ENCODE data around the gene HYKK.
"Not testable (repeated sequence)": the region's sequence is repeated elsewhere in the genome, so short reads cannot be mapped to it uniquely, and the experiment has no call there.

The HYKK gene, protein sequence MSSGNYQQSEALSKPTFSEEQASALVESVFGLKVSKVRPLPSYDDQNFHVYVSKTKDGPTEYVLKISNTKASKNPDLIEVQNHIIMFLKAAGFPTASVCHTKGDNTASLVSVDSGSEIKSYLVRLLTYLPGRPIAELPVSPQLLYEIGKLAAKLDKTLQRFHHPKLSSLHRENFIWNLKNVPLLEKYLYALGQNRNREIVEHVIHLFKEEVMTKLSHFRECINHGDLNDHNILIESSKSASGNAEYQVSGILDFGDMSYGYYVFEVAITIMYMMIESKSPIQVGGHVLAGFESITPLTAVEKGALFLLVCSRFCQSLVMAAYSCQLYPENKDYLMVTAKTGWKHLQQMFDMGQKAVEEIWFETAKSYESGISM
- 2.8 reads per million, percentile 9 among the genes with 10 or more reads in this experiment for total RNA-seq

DNA sequence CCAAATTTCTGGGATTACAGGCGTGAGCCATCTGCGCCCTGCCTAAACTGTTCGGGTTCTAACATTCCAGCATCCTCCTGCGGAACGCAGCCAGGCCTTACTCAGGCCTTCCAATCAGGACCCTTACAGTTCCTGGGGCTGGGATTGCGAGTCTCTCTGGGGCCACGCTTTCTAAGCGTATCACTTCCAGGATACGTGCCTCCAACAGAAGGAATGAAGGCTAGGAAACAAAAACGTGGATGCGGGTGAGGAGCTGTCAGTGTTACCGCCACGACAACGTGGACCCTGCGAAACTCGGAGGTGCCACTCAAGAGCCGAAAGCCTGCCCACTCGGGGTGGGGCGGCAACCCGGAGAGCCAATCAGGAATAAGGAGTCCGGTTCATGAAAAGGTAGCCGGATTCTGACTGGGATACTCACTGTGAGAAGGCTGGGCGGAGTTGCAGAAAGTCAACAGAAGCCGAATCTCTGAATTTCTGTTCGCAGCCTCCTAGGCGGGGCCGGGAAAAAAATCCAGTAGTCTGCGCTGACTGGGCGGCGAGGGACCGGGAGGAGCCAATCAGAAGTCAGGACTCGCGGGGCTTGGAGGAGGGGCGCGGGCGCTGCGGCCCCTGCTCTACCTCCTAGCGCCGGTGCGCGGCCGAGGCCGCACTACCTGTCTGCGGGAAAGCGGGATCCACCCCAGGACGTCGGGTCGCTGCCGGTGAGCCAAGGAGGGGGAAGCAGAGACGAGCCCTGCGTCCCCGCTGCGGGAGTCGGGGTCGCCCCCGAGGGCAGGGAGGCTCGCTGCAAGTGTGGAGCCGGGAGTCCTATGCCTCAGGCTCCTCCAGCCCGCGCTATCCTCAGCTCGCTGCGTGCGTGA, at the start of gene HYKK:
Gene HYKK, plus strand, starts transcription at position 607 of the 860 bp plus-strand sequence. CDS start 5,512 bp downstream, outside the sequence.
- DNase-seq = peak; percentile 67

DNA sequence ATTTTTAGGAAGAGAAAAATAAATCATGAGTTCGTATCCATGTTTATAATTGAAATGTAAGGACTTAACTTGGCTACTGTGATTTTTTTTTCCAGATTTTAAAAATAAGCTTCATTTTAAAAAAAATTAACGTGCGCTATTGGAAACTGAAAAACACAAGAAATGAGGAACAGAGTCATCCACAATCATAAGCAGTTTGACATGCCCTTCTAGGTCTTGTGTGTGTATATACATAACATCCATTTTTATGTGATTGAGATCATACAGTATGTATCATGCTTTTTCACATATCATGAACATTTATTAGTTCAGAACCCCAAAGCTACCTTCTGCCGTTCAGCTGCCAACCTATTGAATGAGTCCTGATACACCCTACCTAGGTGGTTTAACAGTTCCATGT, 46.6 kb upstream of the HYKK start:
- no peak for DNase-seq

DNA sequence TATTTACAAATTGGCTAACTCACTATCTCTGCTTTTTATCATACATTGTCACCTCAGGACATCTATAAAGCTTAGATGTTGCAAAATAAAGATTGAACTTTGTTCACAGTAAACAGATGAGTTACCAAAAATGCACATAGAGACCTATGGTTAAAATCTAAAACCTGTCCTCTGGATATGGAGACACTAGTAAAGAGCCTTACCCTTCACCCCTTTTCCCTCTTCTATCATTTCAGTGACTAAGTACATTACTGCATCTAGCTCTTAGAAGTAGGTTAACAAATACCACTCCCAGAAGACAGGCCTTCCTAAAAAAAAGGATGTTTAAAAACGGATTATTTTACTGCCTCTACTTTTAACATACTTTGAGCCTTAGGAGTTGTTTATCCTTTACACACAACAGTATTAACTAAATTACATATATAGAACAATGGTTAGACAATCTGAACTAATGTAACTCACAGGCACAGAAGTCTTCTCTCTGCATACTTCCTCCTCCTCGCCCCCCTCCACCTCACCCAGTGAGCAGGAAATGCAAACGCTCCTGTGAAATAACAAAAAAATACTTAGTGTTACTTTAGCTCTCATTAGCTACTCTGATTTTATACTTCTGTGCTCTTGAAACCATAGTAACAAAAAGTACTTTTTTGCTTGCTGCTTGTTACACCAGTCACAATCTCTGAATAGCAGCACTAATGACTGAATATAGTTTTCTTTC, 46.0 kb upstream of the HYKK start:
- DNase-seq = peak; percentile 11

DNA sequence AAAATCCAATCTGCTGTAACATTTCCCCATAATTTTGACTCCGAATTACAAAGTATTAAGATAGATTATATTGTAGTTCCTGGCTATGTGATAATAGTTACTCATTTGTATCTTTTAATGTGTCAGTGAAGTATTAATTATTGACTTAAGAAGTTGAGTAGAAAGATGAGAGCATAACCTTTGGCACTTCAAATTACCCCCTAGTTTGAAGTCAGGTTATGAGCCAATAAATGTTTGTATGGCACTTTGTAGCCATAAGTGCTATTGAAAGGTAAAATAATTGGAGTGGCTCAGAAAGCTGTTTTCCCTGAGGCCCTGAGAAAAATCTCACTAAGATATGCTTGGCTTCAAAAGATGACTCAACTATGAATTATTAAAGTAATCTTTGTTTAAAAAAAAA, 38.3 kb upstream of the HYKK start:
- no peak for DNase-seq

DNA sequence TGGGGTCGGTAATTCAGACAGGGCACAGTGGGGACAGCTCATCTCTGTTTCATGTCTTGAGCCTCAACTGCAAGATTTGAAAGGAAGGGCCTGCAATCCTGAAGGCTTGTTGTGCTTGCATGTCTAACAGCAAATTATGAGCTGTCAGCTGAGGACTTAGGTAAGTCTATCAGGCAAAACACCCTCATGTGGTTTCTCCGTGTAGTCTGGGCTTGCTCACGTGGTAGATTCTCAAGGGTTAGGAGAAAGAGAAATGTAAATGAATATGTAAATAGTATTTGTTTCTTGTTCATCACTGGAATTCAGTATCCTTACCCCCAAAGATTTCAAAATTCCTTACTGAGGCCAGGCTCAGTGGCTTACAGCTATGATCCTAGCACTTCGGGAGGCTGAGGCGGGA, 30.1 kb upstream of the HYKK start:
- no peak for DNase-seq

DNA sequence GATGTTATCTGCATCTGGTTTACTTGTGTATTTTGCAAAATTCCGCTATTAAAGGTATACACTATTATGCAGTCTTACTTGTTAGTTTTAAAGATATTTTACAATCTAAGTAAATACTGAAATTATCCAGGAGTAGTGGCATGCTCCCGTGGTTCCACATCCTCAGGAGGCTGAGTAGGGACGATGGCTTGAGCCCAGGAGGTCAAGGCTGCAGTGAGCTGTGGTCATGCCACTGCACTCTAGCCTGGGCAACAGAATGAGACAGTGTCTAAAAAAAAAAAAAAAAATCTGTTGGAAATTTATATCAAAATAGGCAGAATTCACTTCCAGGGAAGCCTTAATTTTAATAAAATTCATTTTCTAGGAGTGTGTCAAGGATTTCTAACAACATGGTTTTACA, 27.7 kb upstream of the HYKK start:
- no peak for DNase-seq

DNA sequence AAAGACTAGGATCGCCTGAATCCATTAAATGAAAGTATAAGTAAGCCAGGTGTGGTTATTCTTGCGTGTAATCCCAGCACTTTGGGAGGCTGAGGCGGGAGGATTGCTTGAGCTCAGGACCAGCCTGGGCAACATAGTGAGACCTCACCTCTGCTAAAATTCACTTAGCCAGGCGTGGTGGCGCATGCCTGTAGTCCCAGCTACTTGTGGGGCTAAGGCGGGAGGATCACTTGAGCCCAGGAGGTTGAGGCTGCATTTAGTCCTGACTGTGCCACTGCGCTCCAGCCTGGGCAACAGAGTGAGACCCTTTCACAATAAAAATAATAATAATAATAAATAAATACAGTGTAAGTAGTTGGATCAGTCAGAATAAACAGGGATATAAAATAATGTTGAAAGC, 25.5 kb upstream of the HYKK start:
- DNase-seq = no peak

DNA sequence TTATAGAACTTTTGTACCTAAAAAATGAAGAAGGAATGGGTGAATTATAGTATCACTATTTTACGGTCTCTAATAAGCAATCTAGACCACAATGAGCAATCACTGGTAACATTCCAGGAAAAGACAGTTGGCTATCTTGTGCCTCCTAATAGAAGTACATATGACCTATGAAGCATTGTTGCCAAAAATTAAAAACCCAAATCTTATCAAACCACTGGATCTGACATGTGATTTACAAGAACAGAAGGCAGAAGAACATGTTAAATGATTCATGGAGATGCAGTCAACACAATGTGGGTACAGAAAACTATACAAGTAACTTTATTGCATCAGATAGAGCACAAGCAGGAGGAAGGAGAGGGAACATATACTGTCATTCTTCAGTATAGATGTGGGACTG, 14.5 kb upstream of the HYKK start:
- no peak for DNase-seq

DNA sequence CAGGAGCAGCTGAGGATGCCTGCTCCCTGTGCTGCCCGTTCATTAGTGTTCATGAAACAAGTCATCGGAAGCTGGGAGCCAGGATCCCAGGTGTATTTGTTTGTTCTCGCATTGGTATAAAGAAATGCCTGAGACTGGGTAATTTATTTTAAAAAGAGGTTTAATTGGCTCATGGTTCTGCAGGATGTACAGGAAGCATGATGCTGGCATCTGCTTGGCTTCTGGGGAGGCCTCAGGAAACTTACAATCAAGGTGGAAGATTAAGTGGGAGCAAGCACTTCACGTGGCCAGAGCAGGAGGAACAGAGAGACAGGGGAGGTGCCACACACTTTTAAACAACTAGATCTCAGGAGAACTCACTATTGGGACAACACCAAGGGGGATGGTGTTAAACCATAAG, 5.5 kb upstream of the HYKK start:
- no peak for DNase-seq

DNA sequence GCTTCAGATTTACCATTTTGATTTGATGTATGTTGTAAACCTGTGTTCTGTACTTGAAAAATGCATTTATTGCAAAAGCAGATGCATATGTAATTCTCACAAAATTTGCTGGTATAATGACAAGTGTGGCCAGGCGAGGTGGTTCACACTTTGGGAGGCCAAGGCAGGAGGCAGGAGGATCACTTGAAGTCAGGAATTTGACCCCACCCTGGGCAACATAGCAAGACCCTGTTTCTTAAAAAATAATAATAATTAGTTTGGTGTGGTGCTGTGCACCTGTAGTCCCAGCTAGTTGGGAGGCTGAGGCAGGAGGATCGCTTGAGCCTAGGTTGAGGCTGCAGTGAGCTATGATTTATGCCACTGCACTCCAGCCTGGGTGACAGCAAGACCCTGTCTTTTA, 4.7 kb upstream of the HYKK start:
- DNase-seq = no peak

DNA sequence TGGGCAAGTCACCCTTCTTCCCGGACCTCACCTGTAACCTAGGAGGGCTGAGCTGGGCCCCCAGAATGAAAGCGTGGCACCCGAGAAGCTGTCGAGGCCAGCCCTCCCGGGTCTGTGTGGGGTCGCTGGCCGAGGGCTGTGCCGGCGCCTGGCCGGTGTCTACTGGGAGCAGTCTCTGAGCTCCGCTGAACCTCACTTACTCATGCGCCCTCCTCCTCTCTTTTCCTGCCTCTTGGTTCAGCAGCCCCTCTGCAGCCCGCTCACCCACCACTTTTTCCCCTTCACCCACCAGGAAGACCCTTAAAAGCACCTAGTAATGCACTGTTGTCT, 419 bp downstream of the HYKK start:
- DNase-seq = no peak

DNA sequence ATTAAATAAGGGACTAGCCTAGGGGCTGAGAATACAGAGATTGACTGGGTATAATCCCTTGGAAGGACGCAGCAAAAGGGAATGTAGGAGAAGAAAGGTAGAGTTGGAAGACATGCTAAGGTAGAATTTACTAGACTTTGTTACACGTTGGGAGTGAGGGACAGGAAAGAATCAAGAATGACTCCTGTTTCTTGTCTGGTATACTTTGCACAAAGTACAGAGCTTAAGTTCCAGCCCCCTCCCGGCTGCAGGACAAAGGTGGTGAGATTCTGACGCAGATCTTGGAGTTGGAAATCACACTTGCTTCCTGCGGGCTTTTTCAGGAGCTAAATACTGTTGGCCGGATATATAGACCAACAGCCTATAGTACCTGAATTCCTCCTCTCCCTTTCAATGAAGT, 895 bp downstream of the HYKK start:
- DNase-seq = no peak

DNA sequence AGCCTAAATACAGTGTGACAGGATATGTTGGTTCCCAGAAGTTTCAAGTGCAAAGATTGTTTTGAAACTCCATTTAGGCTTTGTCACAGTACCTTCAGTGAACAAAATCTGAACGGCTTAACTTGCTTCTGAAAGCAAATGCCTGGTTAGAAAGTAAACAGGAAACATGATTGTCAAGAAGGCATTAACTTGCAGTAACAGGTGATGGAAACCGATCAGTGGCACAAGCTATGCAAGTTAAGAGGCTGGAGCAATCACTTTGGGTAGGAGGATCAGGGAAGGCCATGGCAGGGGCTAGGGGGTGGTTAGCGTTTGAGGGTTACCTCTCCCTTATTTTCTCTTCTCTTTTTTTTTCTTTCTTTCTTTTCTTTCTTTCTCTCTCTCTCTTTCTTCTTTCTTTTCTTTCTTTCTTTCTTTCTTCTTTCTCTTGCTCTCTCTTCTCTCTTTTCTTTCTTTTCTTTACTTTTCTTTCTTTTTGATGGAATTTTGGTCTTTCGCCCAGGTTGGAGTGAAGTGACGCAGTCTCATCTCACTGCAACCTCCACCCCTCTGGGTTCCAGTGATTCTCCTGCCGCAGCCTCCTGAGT, 2.4 kb downstream of the HYKK start:
- no peak for DNase-seq

DNA sequence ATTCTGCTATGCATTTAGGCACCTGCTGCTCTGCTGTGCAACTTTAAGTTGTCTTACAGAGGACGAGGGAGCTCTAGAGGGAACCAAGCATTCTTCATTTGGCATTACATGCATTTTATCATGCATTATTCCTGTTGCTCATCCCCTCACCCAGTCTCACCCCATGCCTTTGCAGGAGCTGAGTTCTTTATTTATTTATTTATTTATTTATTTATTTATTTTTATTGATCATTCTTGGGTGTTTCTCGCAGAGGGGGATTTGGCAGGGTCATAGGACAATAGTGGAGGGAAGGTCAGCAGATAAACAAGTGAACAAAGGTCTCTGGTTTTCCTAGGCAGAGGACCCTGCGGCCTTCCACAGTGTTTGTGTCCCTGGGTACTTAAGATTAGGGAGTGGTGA, 12.7 kb downstream of the HYKK start:
- not testable (repeated sequence) for DNase-seq

DNA sequence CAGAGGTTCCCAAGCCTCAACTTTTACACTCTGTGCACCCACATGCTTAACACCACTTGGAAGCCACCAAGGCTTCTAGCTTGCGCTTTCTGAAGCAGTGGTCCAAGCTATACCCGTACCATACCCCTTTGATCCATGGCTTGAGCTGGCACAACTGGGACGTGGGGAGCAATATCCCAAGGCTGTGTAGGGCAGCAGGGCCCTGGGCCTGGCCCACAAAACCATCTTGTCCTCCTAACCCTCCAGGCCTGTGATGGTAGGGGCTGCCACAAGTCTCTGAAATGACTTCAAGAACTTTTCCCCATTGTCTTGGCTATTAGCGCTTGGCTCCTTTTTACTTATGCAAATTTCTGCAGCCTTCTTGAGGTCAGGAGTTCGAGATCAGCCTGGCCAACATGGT, 16.9 kb downstream of the HYKK start:
- no peak for DNase-seq

DNA sequence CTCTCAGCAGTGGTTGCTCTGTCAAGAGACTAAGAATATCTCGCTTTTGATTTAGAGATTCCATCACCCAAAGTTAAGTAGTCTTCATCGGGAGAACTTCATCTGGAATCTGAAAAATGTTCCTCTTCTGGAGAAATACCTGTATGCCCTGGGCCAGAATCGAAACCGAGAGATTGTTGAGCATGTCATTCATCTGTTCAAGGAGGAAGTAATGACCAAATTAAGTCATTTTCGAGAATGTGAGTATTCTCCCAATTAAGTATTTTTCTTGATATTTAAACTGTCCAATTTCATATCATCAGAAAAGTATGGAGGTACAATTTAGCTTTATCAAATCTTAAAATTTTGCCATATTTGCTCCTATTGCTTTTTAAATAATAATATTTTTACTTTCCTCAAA, 19.9 kb downstream of the HYKK start:
- no peak for DNase-seq

DNA sequence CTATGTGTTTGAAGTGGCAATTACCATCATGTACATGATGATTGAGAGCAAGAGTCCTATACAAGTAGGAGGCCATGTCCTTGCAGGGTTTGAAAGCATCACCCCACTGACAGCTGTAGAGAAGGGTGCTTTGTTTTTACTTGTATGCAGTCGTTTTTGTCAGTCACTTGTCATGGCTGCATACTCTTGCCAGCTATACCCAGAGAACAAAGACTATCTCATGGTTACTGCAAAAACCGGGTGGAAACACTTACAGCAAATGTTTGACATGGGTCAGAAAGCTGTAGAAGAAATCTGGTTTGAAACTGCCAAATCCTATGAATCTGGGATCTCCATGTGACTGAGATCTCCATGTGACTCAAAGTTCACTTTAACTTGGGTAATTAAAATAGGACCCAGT, 26.0 kb downstream of the HYKK start:
- DNase-seq = no peak

DNA sequence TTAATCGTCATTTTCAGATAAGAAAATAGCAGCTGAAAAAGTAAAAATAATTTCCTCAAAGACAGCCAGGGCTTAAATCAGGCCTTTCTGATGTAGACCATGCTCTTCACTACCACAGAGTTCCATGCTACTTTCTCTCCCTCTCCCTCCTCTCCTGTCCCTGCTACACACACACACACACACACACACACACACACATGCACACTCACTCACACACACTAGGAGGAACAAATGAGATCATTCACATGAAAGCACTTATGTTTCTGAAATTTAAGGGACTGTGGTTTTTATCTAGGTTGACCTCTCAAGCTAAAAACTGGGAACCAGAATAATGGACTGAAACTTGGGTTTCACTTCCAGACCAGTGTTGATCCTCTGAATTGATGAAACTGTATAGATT, 28.8 kb downstream of the HYKK start:
- DNase-seq = no peak

DNA sequence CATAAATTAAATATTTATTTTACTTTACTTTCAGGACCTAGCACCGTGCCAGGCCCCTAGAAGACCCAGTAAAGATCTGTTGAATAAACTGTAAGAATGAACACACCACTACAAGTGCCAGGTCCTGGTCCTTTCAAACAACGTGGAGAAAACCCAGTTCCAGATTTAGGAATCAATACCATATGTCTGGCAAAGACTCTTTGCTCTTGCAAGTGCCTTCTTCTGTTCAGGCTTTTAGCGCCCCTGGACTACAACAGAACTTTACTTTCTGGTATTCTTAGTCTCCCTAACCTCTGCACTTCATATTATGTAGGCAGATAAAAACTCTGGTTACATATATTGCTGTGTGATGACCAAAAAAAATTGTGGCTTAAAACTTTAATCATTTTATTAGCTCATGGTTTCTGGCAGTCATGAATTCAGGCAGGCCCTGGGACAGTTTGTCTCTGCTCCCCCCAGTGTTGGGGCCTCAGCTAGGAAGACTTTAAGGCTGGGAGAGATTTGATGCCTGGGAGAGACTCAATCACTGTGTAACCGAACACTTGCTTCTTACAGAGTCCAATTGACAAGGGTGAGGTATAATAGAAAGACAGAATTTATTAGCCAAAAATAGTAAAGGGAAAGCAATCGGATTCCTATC, 30.0 kb downstream of the HYKK start:
- DNase-seq = no peak

DNA sequence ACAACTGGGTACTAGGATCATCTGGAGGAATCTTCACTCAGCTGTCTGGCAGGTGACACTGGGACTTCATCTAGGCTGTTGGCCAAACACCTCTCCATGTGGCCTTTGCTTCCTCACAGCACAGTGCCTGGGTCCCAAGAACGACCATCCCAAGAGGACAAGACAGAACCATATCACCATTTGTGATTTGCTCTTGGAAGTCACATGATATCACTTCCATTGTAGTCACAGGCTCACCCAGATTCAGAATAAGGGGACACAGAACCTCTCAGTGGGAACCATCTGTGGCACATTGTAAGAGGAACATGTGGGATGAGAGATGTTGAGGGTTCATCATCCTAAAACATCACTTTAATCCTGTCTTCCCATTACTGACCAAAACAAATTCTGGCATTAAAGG, 31.0 kb downstream of the HYKK start:
- DNase-seq = no peak

DNA sequence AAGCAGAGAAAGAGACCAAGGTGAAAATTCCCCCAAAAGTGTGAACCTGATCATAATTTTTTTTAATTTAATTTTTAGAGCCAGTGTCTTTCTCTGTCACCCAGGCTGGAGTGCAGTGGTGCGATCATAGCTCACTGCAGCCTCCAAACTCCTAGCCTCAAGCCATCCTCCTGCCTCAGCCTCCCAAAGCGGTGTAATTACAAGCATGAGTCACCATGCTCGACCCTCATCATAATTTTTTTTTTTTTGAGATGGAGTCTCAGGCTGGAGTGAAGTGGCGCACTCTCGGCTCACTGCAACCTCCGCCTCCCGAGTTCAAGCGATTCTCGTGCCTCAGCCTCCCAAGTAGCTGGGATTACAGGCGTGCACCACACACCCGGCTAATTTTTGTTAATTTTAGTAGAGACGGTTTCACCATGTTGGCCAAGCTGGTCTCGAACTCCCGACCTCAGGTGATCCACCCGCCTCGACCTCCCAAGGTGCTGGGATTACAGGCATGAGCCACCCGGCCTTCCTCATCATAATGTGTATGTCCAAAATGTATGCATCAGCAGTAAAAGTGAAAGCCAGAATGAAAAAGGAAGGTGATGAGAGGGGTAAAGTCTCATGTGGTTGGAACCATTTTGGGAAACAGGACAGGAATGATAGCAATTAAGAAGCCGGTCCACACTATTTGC, 32.2 kb downstream of the HYKK start:
- not testable (repeated sequence) for DNase-seq
